ENCODE data around the gene APBB2.

The APBB2 gene

GRCh38 chr4:40939856-40940255, 274.5 kb downstream of the APBB2 start:
- Histone ChIP-seq H3K4me1 (ENCODE audit: control insufficient read depth, insufficient read depth, low read length) (peaks cover 17% of the 10 kb centered on the region), H3K27me3 (ENCODE audit: control insufficient read depth, insufficient read depth, low read length, poor library complexity, severe bottlenecking) (no peaks in the 10 kb centered on the region), H3K36me3 (ENCODE audit: control insufficient read depth, insufficient read depth, low read length) (no peaks in the 10 kb centered on the region), H3K27ac (ENCODE audit: insufficient read depth, low read depth, low read length, poor library complexity, severe bottlenecking) (no peak overlapping the region), H3K4me3 (ENCODE audit: insufficient read depth, low read depth, low read length) (no peak overlapping the region), H3K9me3 (ENCODE audit: control insufficient read depth, low read length) (no peaks in the 10 kb centered on the region)
- WGBS, 2 experiments = 95% methylated on average over 2 of the region's 2 CpGs

GRCh38 chr4:40938337-40938736, 276.0 kb downstream of the APBB2 start:
- H3K9me3 ChIP-seq (ENCODE audit: control insufficient read depth, low read length) = no peaks in the 10 kb centered on the region
- H3K27ac ChIP-seq (ENCODE audit: insufficient read depth, low read depth, low read length, poor library complexity, severe bottlenecking) = no peak overlapping the region
- peaks cover 24% of the 10 kb centered on the region for H3K4me1 ChIP-seq (ENCODE audit: control insufficient read depth, insufficient read depth, low read length)
- H3K27me3 ChIP-seq (ENCODE audit: control insufficient read depth, insufficient read depth, low read length, poor library complexity, severe bottlenecking) = no peaks in the 10 kb centered on the region
- 92 to 95% methylated on average over 5 of the region's 5 CpGs for WGBS, 2 experiments
- H3K4me3 ChIP-seq (ENCODE audit: insufficient read depth, low read depth, low read length) = no peak overlapping the region
- no peaks in the 10 kb centered on the region for H3K36me3 ChIP-seq (ENCODE audit: control insufficient read depth, insufficient read depth, low read length)

- H3K4me1 ChIP-seq (ENCODE audit: control insufficient read depth, insufficient read depth, low read length) = peaks cover 21% of the 10 kb centered on the region
- no peaks in the 10 kb centered on the region for H3K36me3 ChIP-seq (ENCODE audit: control insufficient read depth, insufficient read depth, low read length)
- H3K4me3 ChIP-seq (ENCODE audit: insufficient read depth, low read depth, low read length) = no peak overlapping the region
- H3K27me3 ChIP-seq (ENCODE audit: control insufficient read depth, insufficient read depth, low read length, poor library complexity, severe bottlenecking) = no peaks in the 10 kb centered on the region
- no peak overlapping the region for H3K27ac ChIP-seq (ENCODE audit: insufficient read depth, low read depth, low read length, poor library complexity, severe bottlenecking)
- 86 to 100% methylated on average over 1 to 2 of the region's 2 CpGs for WGBS, 2 experiments
- no peaks in the 10 kb centered on the region for H3K9me3 ChIP-seq (ENCODE audit: control insufficient read depth, low read length)
Observed at GRCh38 chr4:40937140-40937725, 277.1 kb downstream of the APBB2 start.

GRCh38 chr4:40934676-40935075, 279.7 kb downstream of the APBB2 start:
- Histone ChIP-seq H3K27me3 (ENCODE audit: control insufficient read depth, insufficient read depth, low read length, poor library complexity, severe bottlenecking) (no peaks in the 10 kb centered on the region), H3K9me3 (ENCODE audit: control insufficient read depth, low read length) (no peaks in the 10 kb centered on the region), H3K36me3 (ENCODE audit: control insufficient read depth, insufficient read depth, low read length) (no peaks in the 10 kb centered on the region), H3K4me1 (ENCODE audit: control insufficient read depth, insufficient read depth, low read length) (peaks cover 28% of the 10 kb centered on the region), H3K27ac (ENCODE audit: insufficient read depth, low read depth, low read length, poor library complexity, severe bottlenecking) (no peak overlapping the region), H3K4me3 (ENCODE audit: insufficient read depth, low read depth, low read length) (no peak overlapping the region)
- WGBS, 2 experiments = 3 to 4% methylated on average over 4 of the region's 4 CpGs

- no peak overlapping the region for H3K27ac ChIP-seq (ENCODE audit: insufficient read depth, low read depth, low read length, poor library complexity, severe bottlenecking)
- H3K4me1 ChIP-seq (ENCODE audit: control insufficient read depth, insufficient read depth, low read length) = peaks cover 28% of the 10 kb centered on the region
- WGBS, 2 experiments = 93 to 95% methylated on average over 11 of the region's 11 CpGs
- no peaks in the 10 kb centered on the region for H3K9me3 ChIP-seq (ENCODE audit: control insufficient read depth, low read length)
- no peak overlapping the region for H3K4me3 ChIP-seq (ENCODE audit: insufficient read depth, low read depth, low read length)
- no peaks in the 10 kb centered on the region for H3K27me3 ChIP-seq (ENCODE audit: control insufficient read depth, insufficient read depth, low read length, poor library complexity, severe bottlenecking)
- H3K36me3 ChIP-seq (ENCODE audit: control insufficient read depth, insufficient read depth, low read length) = no peaks in the 10 kb centered on the region
Observed at GRCh38 chr4:40933272-40934053, 280.9 kb downstream of the APBB2 start.

- Histone ChIP-seq H3K27ac (ENCODE audit: insufficient read depth, low read depth, low read length, poor library complexity, severe bottlenecking) (no peak overlapping the region), H3K27me3 (ENCODE audit: control insufficient read depth, insufficient read depth, low read length, poor library complexity, severe bottlenecking) (no peaks in the 10 kb centered on the region), H3K4me1 (ENCODE audit: control insufficient read depth, insufficient read depth, low read length) (peaks cover 28% of the 10 kb centered on the region), H3K9me3 (ENCODE audit: control insufficient read depth, low read length) (no peaks in the 10 kb centered on the region), H3K4me3 (ENCODE audit: insufficient read depth, low read depth, low read length) (no peak overlapping the region), H3K36me3 (ENCODE audit: control insufficient read depth, insufficient read depth, low read length) (no peaks in the 10 kb centered on the region)
- 84 to 93% methylated on average over 3 of the region's 3 CpGs for WGBS, 2 experiments
Observed at GRCh38 chr4:40931841-40932240, 282.5 kb downstream of the APBB2 start.

GRCh38 chr4:40931238-40931637, 283.1 kb downstream of the APBB2 start:
- Histone ChIP-seq H3K27me3 (ENCODE audit: control insufficient read depth, insufficient read depth, low read length, poor library complexity, severe bottlenecking) (no peaks in the 10 kb centered on the region), H3K4me3 (ENCODE audit: insufficient read depth, low read depth, low read length) (no peak overlapping the region), H3K27ac (ENCODE audit: insufficient read depth, low read depth, low read length, poor library complexity, severe bottlenecking) (no peak overlapping the region), H3K9me3 (ENCODE audit: control insufficient read depth, low read length) (no peaks in the 10 kb centered on the region), H3K4me1 (ENCODE audit: control insufficient read depth, insufficient read depth, low read length) (peaks cover 28% of the 10 kb centered on the region), H3K36me3 (ENCODE audit: control insufficient read depth, insufficient read depth, low read length) (no peaks in the 10 kb centered on the region)
- WGBS, 2 experiments = 91% methylated on average over 6 of the region's 6 CpGs

- Histone ChIP-seq H3K27me3 (ENCODE audit: control insufficient read depth, insufficient read depth, low read length, poor library complexity, severe bottlenecking) (no peaks in the 10 kb centered on the region), H3K9me3 (ENCODE audit: control insufficient read depth, low read length) (no peaks in the 10 kb centered on the region), H3K27ac (ENCODE audit: insufficient read depth, low read depth, low read length, poor library complexity, severe bottlenecking) (no peak overlapping the region), H3K4me3 (ENCODE audit: insufficient read depth, low read depth, low read length) (no peak overlapping the region), H3K4me1 (ENCODE audit: control insufficient read depth, insufficient read depth, low read length) (peaks cover 6% of the 10 kb centered on the region), H3K36me3 (ENCODE audit: control insufficient read depth, insufficient read depth, low read length) (no peaks in the 10 kb centered on the region)
- WGBS, 2 experiments = 88 to 92% methylated on average over 4 of the region's 4 CpGs
Observed at GRCh38 chr4:40927074-40927473, 287.3 kb downstream of the APBB2 start.

- H3K9me3 ChIP-seq (ENCODE audit: control insufficient read depth, low read length) = no peaks in the 10 kb centered on the region
- no peaks in the 10 kb centered on the region for H3K36me3 ChIP-seq (ENCODE audit: control insufficient read depth, insufficient read depth, low read length)
- WGBS, 2 experiments = 87% methylated on average over 6 of the region's 6 CpGs
Observed at GRCh38 chr4:40924793-40925117, 289.6 kb downstream of the APBB2 start.

GRCh38 chr4:40924096-40924792, 290.1 kb downstream of the APBB2 start:
- H3K4me3 ChIP-seq (ENCODE audit: insufficient read depth, low read depth, low read length) = no peak overlapping the region
- no peaks in the 10 kb centered on the region for H3K36me3 ChIP-seq (ENCODE audit: control insufficient read depth, insufficient read depth, low read length)
- H3K9me3 ChIP-seq (ENCODE audit: control insufficient read depth, low read length) = no peaks in the 10 kb centered on the region
- H3K27me3 ChIP-seq (ENCODE audit: control insufficient read depth, insufficient read depth, low read length, poor library complexity, severe bottlenecking) = no peaks in the 10 kb centered on the region
- no peak overlapping the region for H3K27ac ChIP-seq (ENCODE audit: insufficient read depth, low read depth, low read length, poor library complexity, severe bottlenecking)
- no peaks in the 10 kb centered on the region for H3K4me1 ChIP-seq (ENCODE audit: control insufficient read depth, insufficient read depth, low read length)
- 69 to 73% methylated on average over 11 of the region's 11 CpGs for WGBS, 2 experiments

More at GRCh38 chr4:40924793-40925117, 289.6 kb downstream of the APBB2 start:
- Histone ChIP-seq H3K4me3 (ENCODE audit: insufficient read depth, low read depth, low read length) (no peak overlapping the region), H3K27me3 (ENCODE audit: control insufficient read depth, insufficient read depth, low read length, poor library complexity, severe bottlenecking) (no peaks in the 10 kb centered on the region), H3K4me1 (ENCODE audit: control insufficient read depth, insufficient read depth, low read length) (no peaks in the 10 kb centered on the region), H3K27ac (ENCODE audit: insufficient read depth, low read depth, low read length, poor library complexity, severe bottlenecking) (no peak overlapping the region)
